ENCODE results near the gene GALNS.

GALNS gene

GRCh38 chr16:88821168-88821850 lies 35.4 kb downstream of the GALNS start:
- peak; percentile 17; the same call in 1 of the 2 replicates for TF ChIP-seq CTCF (IDR thresholded peaks at IDR 0.05; ENCODE audit: borderline replicate concordance, insufficient read depth, low read depth, low read length)
- no peak overlapping the region for H3K4me3 ChIP-seq (ENCODE audit: low read depth, low read length)

- no peak overlapping the region for H3K4me3 ChIP-seq (ENCODE audit: low read depth, low read length)
Observed at GRCh38 chr16:88820385-88821025, 36.2 kb downstream of the GALNS start.

GRCh38 chr16:88819126-88819525 lies 37.6 kb downstream of the GALNS start:
- no peak for TF ChIP-seq CTCF (IDR thresholded peaks at IDR 0.05; ENCODE audit: borderline replicate concordance, insufficient read depth, low read depth, low read length)
- H3K4me3 ChIP-seq (ENCODE audit: low read depth, low read length), result no peak overlapping the region

More at GRCh38 chr16:88820385-88821025, 36.2 kb downstream of the GALNS start:
- TF ChIP-seq CTCF (IDR thresholded peaks at IDR 0.05; ENCODE audit: borderline replicate concordance, insufficient read depth, low read depth, low read length), result no peak

DNA sequence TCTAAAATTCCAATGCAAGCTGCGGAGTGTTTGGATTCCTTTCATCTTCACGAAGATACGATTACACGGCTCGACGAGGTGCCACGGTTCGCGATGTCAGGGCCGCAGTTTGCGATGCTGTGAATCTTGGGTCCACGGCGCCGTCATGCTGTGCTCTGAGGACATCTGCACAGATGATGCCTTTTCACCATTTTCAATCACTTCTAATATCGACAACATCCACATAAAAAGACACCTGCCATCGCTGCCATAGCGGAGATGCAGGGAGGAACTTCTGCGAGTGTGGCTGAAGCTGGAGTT lies 38.2 kb downstream of the GALNS start:
- TF ChIP-seq CTCF (IDR thresholded peaks at IDR 0.05; ENCODE audit: borderline replicate concordance, insufficient read depth, low read depth, low read length), result no peak
- H3K4me3 ChIP-seq (ENCODE audit: low read depth, low read length), result no peak overlapping the region

- no peak overlapping the region for H3K4me3 ChIP-seq (ENCODE audit: low read depth, low read length)
- TF ChIP-seq CTCF (IDR thresholded peaks at IDR 0.05; ENCODE audit: borderline replicate concordance, insufficient read depth, low read depth, low read length), result no peak
Observed at GRCh38 chr16:88817785-88818574, 38.8 kb downstream of the GALNS start.

DNA sequence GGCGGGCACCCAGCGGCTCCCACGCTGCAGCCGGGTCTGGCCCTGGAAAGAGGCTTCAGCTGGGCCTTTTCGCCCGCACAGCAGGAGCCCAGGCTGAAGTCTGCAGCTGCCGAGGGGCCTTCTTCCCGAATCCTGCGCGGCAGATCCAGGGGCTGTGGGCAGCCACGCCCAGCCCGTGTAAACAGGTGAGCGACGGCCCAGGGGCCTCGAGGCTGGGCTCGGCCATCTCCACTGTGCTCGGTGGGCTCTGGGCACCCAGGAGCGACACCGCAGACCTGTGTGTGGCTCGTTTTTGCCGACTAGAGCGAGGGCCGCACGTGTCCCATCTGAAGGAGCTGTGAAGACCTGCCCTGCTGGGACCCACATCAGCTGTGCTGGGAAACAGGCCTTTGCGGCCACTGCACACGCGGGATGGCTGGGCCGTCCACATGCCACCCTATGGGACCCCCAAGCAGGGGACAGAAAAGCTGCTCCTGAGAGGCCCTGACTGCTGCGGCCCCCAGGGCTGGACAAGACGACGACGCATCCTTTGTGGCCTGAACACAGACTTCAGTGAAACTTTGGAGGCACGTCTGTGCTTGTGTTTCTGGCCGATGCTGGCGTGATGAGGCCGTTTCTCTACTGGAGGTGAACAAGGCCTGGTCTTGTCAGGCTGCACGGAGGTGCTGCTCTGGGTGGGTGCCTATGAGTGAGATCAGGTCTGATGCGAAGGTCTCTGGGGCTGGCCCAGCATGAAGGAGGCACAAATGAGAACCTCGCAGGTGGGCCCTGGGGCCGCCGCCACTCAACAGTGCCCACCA lies 39.8 kb downstream of the GALNS start:
- no peak for TF ChIP-seq CTCF (IDR thresholded peaks at IDR 0.05; ENCODE audit: borderline replicate concordance, insufficient read depth, low read depth, low read length)
- no peak overlapping the region for H3K4me3 ChIP-seq (ENCODE audit: low read depth, low read length)
